HepG2 (cell line): ENCODE data around the gene AXIN2. TPM values are rescaled to one million over a fixed set of nuclear protein-coding genes. Genes with fewer than 3 reads are reported as not detected.

Source experiments
- ARID2 ChIP-seq: sonication (generic); formaldehyde crosslinking; IDR thresholded peaks from 2 replicates; pipeline ENCODE4 v1.8.1; 2022; ENCODE audit warnings: mild to moderate bottlenecking, missing genetic modification reagents, borderline replicate concordance
- CREB1 ChIP-seq, 2 experiments: fragments of 450-650 bp in 1 of 2; IDR thresholded peaks; 2 replicates each; pipeline ENCODE4 v1.6.1; 2016 to 2017; ENCODE audit warnings: control low read depth in 1 of 2, mild to moderate bottlenecking in 1 of 2, missing compliant biosample characterization in 1 of 2, missing genetic modification characterization in 1 of 2
- FOSL1 ChIP-seq: sonication (generic); formaldehyde crosslinking; IDR thresholded peaks from 2 replicates; pipeline ENCODE4 v1.9.0; 2021; ENCODE audit warnings: missing genetic modification reagents, borderline replicate concordance
- JARID2 ChIP-seq: sonication (generic); formaldehyde crosslinking; IDR thresholded peaks from 2 replicates; pipeline ENCODE4 v1.8.1; 2023; ENCODE audit warnings: missing genetic modification reagents, inconsistent platforms; ENCODE audit not compliant: insufficient replicate concordance
- JUNB ChIP-seq: sonication (generic); formaldehyde crosslinking; IDR thresholded peaks from 2 replicates; pipeline ENCODE4 v1.8.0; 2022; ENCODE audit warnings: missing genetic modification reagents, mild to moderate bottlenecking, borderline replicate concordance
- MED8 ChIP-seq: sonication (generic); formaldehyde crosslinking; IDR thresholded peaks from 2 replicates; pipeline ENCODE4 v1.8.1; 2023; ENCODE audit warnings: mild to moderate bottlenecking, missing genetic modification reagents; ENCODE audit not compliant: insufficient replicate concordance
- MZF1 ChIP-seq: sonication (generic); formaldehyde crosslinking; IDR thresholded peaks from 2 replicates; pipeline ENCODE4 v1.8.1; 2023; ENCODE audit warnings: mild to moderate bottlenecking, missing genetic modification reagents, borderline replicate concordance
- SNAI1 ChIP-seq: sonication (generic); formaldehyde crosslinking; IDR thresholded peaks from 2 replicates; pipeline ENCODE4 v1.5.0; 2020; ENCODE audit warnings: mild to moderate bottlenecking, missing genetic modification reagents, borderline replicate concordance
- ZNF224 ChIP-seq: sonication (generic); formaldehyde crosslinking; IDR thresholded peaks from 2 replicates; pipeline ENCODE4 v1.5.0; 2020; ENCODE audit warnings: mild to moderate bottlenecking, missing genetic modification reagents
- ZNF44 ChIP-seq: sonication (generic); formaldehyde crosslinking; IDR thresholded peaks from 2 replicates; pipeline ENCODE4 v1.5.1; 2020; ENCODE audit warnings: mild to moderate bottlenecking, missing genetic modification reagents
- ZNF460 ChIP-seq: sonication (generic); formaldehyde crosslinking; IDR thresholded peaks from 2 replicates; pipeline ENCODE4 v1.5.1; 2020; ENCODE audit warnings: missing genetic modification reagents, mild to moderate bottlenecking, borderline replicate concordance
- ZNF556 ChIP-seq: sonication (generic); formaldehyde crosslinking; IDR thresholded peaks from 2 replicates; pipeline ENCODE4 v1.4.0; 2020; ENCODE audit warnings: mild to moderate bottlenecking, missing genetic modification reagents, borderline replicate concordance
- ZSCAN25 ChIP-seq: sonication (generic); formaldehyde crosslinking; IDR thresholded peaks from 2 replicates; pipeline ENCODE4 v1.8.0; 2022; ENCODE audit warnings: mild to moderate bottlenecking, missing genetic modification reagents
- polyA plus RNA-seq, 8 experiments: library from polyadenylated mRNA; depleted of rRNA in 3 of 8; stranded (reverse) in 7 of 8; unstranded in 1 of 8; fragments of >200 nt; fragmentation: Illumina TruSeq in 4 of 8; extraction: Trizol in 4 of 8; gene quantifications; 2 replicates each; pipeline versions ENCODE4 v1.2.1 to v1.2.3, GENCODE V29; 2011 to 2016; ENCODE audit warnings: low read depth in 4 of 8, missing spikeins in 1 of 8, mixed read lengths in 1 of 8; ENCODE audit not compliant: insufficient read depth in 1 of 8
- total RNA-seq, 5 experiments: library from RNA; depleted of rRNA; stranded (reverse); fragments of >200 nt; fragmentation: Illumina TruSeq; extraction: Trizol; gene quantifications; 2 replicates each; pipeline ENCODE4 v1.2.3, GENCODE V29; 2016; ENCODE audit warnings: low read depth in 1 of 5
- TF ChIP-seq, protein P1 (sequence below): sonication (generic); formaldehyde crosslinking; IDR thresholded peaks from 2 replicates; pipeline ENCODE4 v1.5.1; 2020; ENCODE audit warnings: missing genetic modification reagents, mild to moderate bottlenecking, borderline replicate concordance
- TF ChIP-seq, protein P2 (sequence below): IDR thresholded peaks from 2 replicates; pipeline ENCODE4 v1.6.1; 2012; ENCODE audit warnings: low read length, improper control_type of control experiment
- TF ChIP-seq, protein P3 (sequence below): sonication (generic); IDR thresholded peaks from 2 replicates; pipeline ENCODE4 v1.6.1; 2016; ENCODE audit warnings: low read depth, borderline replicate concordance
- TF ChIP-seq, protein P4 (sequence below), 2 experiments: fragments of 450-650 bp in 1 of 2; sonication (generic) in 1 of 2; formaldehyde crosslinking; IDR thresholded peaks; 2 replicates each; pipeline versions ENCODE4 v1.5.0 to v1.8.0; 2020 to 2022; ENCODE audit warnings: mild to moderate bottlenecking in 1 of 2, missing genetic modification reagents in 1 of 2
- TF ChIP-seq, protein P5 (sequence below): sonication (generic); formaldehyde crosslinking; IDR thresholded peaks from 2 replicates; pipeline ENCODE4 v1.8.1; 2022; ENCODE audit warnings: mild to moderate bottlenecking, missing genetic modification reagents

Gene AXIN2
- total and polyA plus RNA-seq, 2 of the 13 experiments (the other 11 are each of a cell fraction or from before 2014, with no cell fraction given): 58.6 to 63.4 TPM

DNA sequence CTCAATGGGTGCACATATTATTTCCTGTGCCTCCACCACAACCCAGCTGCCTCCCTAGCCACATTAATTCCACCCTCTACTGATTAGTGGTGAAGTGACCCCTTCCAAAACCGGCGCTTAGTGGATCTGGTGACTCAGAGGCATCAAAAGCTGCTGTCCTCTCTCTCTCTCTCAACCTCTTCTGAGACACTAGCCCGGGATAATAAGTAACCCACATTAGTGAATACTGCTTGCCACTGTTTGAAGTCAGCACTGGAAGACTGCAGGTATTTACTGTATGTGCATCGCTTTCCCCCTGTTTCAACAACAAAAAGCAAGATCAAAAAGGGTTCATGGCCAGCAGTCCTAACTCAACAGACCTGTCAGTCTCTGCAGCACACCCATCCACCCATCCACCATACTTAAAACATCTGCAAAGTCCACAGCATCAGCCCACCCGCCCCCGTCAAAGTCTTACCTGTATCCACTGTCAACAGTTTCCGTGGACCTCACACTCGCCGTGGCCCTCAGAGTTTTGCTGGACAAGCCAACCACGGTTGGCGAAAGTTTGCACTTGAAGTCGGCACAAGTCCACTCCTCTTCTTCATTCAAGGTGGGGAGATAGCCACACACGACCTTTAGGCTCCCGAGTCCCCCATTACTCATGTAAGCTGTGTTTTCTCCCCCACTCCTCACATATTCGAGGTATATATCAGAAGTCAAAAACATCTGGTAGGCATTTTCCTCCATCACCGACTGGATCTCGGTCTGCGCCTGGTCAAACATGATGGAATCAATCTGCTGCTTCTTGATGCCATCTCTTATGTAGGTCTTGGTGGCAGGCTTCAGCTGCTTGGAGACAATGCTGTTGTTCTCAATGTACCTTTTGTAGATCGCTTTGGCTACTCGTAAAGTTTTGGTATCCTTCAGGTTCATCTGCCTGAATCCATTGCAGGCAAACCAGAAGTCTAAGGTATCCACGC lies 3.8 kb downstream of the AXIN2 start (continued):
- TF ChIP-seq JARID2: no peak
- TF ChIP-seq, protein P1, sequence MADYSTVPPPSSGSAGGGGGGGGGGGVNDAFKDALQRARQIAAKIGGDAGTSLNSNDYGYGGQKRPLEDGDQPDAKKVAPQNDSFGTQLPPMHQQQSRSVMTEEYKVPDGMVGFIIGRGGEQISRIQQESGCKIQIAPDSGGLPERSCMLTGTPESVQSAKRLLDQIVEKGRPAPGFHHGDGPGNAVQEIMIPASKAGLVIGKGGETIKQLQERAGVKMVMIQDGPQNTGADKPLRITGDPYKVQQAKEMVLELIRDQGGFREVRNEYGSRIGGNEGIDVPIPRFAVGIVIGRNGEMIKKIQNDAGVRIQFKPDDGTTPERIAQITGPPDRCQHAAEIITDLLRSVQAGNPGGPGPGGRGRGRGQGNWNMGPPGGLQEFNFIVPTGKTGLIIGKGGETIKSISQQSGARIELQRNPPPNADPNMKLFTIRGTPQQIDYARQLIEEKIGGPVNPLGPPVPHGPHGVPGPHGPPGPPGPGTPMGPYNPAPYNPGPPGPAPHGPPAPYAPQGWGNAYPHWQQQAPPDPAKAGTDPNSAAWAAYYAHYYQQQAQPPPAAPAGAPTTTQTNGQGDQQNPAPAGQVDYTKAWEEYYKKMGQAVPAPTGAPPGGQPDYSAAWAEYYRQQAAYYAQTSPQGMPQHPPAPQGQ (CRISPR knock-in tag): peak; percentile 48; the same call in 1 of the 2 replicates
- no peak for TF ChIP-seq ARID2 (CRISPR knock-in tag)
- TF ChIP-seq, protein P2, sequence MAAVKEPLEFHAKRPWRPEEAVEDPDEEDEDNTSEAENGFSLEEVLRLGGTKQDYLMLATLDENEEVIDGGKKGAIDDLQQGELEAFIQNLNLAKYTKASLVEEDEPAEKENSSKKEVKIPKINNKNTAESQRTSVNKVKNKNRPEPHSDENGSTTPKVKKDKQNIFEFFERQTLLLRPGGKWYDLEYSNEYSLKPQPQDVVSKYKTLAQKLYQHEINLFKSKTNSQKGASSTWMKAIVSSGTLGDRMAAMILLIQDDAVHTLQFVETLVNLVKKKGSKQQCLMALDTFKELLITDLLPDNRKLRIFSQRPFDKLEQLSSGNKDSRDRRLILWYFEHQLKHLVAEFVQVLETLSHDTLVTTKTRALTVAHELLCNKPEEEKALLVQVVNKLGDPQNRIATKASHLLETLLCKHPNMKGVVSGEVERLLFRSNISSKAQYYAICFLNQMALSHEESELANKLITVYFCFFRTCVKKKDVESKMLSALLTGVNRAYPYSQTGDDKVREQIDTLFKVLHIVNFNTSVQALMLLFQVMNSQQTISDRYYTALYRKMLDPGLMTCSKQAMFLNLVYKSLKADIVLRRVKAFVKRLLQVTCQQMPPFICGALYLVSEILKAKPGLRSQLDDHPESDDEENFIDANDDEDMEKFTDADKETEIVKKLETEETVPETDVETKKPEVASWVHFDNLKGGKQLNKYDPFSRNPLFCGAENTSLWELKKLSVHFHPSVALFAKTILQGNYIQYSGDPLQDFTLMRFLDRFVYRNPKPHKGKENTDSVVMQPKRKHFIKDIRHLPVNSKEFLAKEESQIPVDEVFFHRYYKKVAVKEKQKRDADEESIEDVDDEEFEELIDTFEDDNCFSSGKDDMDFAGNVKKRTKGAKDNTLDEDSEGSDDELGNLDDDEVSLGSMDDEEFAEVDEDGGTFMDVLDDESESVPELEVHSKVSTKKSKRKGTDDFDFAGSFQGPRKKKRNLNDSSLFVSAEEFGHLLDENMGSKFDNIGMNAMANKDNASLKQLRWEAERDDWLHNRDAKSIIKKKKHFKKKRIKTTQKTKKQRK: no peak
- TF ChIP-seq JUNB (CRISPR knock-in tag): peak; percentile 88; the same call in 1 of the 2 replicates
- TF ChIP-seq ZNF460 (CRISPR knock-in tag): no peak; the same call in 1 of the 2 replicates
- TF ChIP-seq, protein P3, sequence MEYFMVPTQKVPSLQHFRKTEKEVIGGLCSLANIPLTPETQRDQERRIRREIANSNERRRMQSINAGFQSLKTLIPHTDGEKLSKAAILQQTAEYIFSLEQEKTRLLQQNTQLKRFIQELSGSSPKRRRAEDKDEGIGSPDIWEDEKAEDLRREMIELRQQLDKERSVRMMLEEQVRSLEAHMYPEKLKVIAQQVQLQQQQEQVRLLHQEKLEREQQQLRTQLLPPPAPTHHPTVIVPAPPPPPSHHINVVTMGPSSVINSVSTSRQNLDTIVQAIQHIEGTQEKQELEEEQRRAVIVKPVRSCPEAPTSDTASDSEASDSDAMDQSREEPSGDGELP: peak; percentile 75; the same call in 1 of the 2 replicates
- peak; percentile 89; the same call in 1 of the 2 replicates for TF ChIP-seq ZNF44 (CRISPR knock-in tag)
- peak; percentile 29; the same call in 1 of the 2 replicates for TF ChIP-seq CREB1 (IDR thresholded peaks at IDR 0.05)
- peak; percentile 60; the same call in 1 of the 2 replicates for TF ChIP-seq CREB1 (CRISPR knock-in tag; IDR thresholded peaks at IDR 0.05)
- no peak for TF ChIP-seq SNAI1 (CRISPR knock-in tag)
- 0 out of 2 replicates have a peak, but pooled peaks have one; percentile 50 for TF ChIP-seq ZNF556 (CRISPR knock-in tag)
- TF ChIP-seq MZF1 (CRISPR knock-in tag): no peak
- TF ChIP-seq, protein P4, sequence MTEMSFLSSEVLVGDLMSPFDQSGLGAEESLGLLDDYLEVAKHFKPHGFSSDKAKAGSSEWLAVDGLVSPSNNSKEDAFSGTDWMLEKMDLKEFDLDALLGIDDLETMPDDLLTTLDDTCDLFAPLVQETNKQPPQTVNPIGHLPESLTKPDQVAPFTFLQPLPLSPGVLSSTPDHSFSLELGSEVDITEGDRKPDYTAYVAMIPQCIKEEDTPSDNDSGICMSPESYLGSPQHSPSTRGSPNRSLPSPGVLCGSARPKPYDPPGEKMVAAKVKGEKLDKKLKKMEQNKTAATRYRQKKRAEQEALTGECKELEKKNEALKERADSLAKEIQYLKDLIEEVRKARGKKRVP (CRISPR knock-in tag; IDR thresholded peaks at IDR 0.05): peak in 1 of 2 experiments; percentile 81; a peak in 2 of 4 replicates
- TF ChIP-seq ZNF224: peak; percentile 80; the same call in 1 of the 2 replicates
- peak; percentile 80; the same call in 1 of the 2 replicates for TF ChIP-seq ZSCAN25 (CRISPR knock-in tag)
- TF ChIP-seq, protein P5, sequence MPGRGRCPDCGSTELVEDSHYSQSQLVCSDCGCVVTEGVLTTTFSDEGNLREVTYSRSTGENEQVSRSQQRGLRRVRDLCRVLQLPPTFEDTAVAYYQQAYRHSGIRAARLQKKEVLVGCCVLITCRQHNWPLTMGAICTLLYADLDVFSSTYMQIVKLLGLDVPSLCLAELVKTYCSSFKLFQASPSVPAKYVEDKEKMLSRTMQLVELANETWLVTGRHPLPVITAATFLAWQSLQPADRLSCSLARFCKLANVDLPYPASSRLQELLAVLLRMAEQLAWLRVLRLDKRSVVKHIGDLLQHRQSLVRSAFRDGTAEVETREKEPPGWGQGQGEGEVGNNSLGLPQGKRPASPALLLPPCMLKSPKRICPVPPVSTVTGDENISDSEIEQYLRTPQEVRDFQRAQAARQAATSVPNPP (CRISPR knock-in tag): peak; percentile 73; the same call in 1 of the 2 replicates
- TF ChIP-seq MED8 (CRISPR knock-in tag): peak; percentile 84
- peak; percentile 83; the same call in 1 of the 2 replicates for TF ChIP-seq FOSL1
